ENCODE results near the gene MAP3K15. TPM values are rescaled to one million over a fixed set of nuclear protein-coding genes. Genes with fewer than 3 reads are reported as not detected.

Gene MAP3K15
- total and polyA plus RNA-seq, 2 of the 13 experiments (the other 11 are each of a cell fraction or from before 2014, with no cell fraction given): 3.9 to 6.4 TPM

DNA sequence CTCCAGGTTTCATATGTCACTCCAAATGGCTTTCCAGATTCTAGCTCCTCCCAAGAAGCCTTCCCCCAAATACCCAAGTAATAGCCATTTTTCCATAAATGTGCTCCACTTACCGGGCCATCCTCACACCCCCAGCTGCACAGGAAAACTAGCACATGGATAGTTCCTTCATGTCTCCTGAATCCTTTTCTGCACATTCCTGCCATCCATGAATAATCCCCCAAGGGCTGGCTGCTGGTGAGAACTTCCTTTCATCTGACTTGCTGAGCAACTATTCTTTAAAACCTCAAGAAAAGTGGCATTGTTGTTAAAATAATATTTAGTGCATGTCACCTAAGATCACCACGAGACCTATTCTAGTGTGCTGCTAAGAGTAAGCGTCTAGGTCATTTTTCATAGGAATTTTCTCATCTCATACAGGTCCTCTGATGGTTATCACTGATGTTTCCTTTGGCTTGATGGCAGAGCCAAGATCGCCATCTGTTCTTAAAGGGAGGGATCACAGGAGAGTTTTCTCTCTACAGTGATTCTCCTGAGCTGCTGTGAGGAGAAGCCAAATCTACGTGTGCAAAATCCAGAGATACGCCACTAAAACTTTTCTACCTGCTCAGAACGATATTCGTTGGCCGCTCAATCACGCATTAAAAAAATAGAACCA lies 71.3 kb downstream of the MAP3K15 start (continued):
- TF ChIP-seq, protein P1, sequence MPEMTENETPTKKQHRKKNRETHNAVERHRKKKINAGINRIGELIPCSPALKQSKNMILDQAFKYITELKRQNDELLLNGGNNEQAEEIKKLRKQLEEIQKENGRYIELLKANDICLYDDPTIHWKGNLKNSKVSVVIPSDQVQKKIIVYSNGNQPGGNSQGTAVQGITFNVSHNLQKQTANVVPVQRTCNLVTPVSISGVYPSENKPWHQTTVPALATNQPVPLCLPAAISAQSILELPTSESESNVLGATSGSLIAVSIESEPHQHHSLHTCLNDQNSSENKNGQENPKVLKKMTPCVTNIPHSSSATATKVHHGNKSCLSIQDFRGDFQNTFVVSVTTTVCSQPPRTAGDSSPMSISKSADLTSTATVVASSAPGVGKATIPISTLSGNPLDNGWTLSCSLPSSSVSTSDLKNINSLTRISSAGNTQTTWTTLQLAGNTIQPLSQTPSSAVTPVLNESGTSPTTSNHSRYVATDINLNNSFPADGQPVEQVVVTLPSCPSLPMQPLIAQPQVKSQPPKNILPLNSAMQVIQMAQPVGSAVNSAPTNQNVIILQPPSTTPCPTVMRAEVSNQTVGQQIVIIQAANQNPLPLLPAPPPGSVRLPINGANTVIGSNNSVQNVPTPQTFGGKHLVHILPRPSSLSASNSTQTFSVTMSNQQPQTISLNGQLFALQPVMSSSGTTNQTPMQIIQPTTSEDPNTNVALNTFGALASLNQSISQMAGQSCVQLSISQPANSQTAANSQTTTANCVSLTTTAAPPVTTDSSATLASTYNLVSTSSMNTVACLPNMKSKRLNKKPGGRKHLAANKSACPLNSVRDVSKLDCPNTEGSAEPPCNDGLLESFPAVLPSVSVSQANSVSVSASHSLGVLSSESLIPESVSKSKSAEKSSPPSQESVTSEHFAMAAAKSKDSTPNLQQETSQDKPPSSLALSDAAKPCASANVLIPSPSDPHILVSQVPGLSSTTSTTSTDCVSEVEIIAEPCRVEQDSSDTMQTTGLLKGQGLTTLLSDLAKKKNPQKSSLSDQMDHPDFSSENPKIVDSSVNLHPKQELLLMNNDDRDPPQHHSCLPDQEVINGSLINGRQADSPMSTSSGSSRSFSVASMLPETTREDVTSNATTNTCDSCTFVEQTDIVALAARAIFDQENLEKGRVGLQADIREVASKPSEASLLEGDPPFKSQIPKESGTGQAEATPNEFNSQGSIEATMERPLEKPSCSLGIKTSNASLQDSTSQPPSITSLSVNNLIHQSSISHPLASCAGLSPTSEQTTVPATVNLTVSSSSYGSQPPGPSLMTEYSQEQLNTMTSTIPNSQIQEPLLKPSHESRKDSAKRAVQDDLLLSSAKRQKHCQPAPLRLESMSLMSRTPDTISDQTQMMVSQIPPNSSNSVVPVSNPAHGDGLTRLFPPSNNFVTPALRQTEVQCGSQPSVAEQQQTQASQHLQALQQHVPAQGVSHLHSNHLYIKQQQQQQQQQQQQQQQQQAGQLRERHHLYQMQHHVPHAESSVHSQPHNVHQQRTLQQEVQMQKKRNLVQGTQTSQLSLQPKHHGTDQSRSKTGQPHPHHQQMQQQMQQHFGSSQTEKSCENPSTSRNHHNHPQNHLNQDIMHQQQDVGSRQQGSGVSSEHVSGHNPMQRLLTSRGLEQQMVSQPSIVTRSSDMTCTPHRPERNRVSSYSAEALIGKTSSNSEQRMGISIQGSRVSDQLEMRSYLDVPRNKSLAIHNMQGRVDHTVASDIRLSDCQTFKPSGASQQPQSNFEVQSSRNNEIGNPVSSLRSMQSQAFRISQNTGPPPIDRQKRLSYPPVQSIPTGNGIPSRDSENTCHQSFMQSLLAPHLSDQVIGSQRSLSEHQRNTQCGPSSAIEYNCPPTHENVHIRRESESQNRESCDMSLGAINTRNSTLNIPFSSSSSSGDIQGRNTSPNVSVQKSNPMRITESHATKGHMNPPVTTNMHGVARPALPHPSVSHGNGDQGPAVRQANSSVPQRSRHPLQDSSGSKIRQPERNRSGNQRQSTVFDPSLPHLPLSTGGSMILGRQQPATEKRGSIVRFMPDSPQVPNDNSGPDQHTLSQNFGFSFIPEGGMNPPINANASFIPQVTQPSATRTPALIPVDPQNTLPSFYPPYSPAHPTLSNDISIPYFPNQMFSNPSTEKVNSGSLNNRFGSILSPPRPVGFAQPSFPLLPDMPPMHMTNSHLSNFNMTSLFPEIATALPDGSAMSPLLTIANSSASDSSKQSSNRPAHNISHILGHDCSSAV (CRISPR knock-in tag; IDR thresholded peaks at IDR 0.05; ENCODE audit: borderline replicate concordance): no peak
- TF ChIP-seq TCF7 (IDR thresholded peaks at IDR 0.05; ENCODE audit: low read depth): no peak
- TF ChIP-seq PLRG1 (conservative IDR thresholded peaks at IDR 0.05): no peak
- TF ChIP-seq HOXA7 (CRISPR knock-in tag; IDR thresholded peaks at IDR 0.05): no peak
- TF ChIP-seq NFE2L1 (CRISPR knock-in tag; IDR thresholded peaks at IDR 0.05; ENCODE audit: borderline replicate concordance): no peak
- no peak for TF ChIP-seq POLR2A (IDR thresholded peaks at IDR 0.05; ENCODE audit: insufficient read depth in 1 of 2, low read depth in 2 of 2, low read length in 2 of 2)
- TF ChIP-seq ZNF7 (CRISPR knock-in tag; IDR thresholded peaks at IDR 0.05): no peak
- TF ChIP-seq, protein P2, sequence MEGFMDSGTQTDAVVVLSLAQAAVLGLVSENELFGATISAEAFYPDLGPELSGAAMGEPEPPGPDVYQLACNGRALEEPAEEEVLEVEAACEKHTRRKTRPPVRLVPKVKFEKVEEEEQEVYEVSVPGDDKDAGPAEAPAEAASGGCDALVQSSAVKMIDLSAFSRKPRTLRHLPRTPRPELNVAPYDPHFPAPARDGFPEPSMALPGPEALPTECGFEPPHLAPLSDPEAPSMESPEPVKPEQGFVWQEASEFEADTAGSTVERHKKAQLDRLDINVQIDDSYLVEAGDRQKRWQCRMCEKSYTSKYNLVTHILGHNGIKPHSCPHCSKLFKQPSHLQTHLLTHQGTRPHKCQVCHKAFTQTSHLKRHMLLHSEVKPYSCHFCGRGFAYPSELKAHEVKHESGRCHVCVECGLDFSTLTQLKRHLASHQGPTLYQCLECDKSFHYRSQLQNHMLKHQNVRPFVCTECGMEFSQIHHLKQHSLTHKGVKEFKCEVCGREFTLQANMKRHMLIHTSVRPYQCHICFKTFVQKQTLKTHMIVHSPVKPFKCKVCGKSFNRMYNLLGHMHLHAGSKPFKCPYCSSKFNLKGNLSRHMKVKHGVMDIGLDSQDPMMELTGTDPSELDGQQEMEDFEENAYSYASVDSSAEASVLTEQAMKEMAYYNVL (CRISPR knock-in tag; IDR thresholded peaks at IDR 0.05; ENCODE audit: borderline replicate concordance): no peak
- no peak for TF ChIP-seq ZNF546 (CRISPR knock-in tag; conservative IDR thresholded peaks at IDR 0.05)
